OCI-LY1 (cell line): ENCODE data around the gene YBX2.

Experiments
- CTCF ChIP-seq: fragments of 200-600 bp; sonication (generic), shearing (Covaris generic); IDR thresholded peaks from 2 replicates; pipeline ENCODE4 v1.5.1; 2017; ENCODE audit warnings: mild to moderate bottlenecking, antibody characterized with exemption, low read length, moderate library complexity, mixed read lengths
- EZH2 ChIP-seq: fragments of 200-600 bp; sonication (generic), shearing (Covaris generic); IDR thresholded peaks from 2 replicates; pipeline ENCODE4 v1.8.0; 2017; ENCODE audit warnings: borderline replicate concordance, mixed run types, mild to moderate bottlenecking, antibody characterized with exemption, low read length, moderate library complexity, mixed read lengths

GRCh38 chr17:7329997-7330637 is 35.7 kb upstream of the YBX2 start:
- TF ChIP-seq CTCF, result no peak
- no peak for TF ChIP-seq EZH2
